Measurements from ENCODE around the gene TRIM45. TPM values are rescaled to one million over a fixed set of nuclear protein-coding genes. Genes with fewer than 3 reads are reported as not detected.

TRIM45 gene
- total and polyA plus RNA-seq, 2 of the 4 experiments (the other 2 are of a cell fraction), result 2.0 to 5.1 TPM

- ChIA-PET POLR2A (ENCODE audit: unreplicated experiment) (no interaction called here), CTCF (interaction anchor here (0.9 to 1.1 kb wide), 2 partner anchors 9 to 16 kb away, joined by 3 read pairs; no protein-coding TSS in a partner anchor)
- peak overlapping the region; percentile 26; the same call in 1 of the 2 replicates for H3K4me2 ChIP-seq (ENCODE audit: low read depth, low read length)
- no peak overlapping the region; the same call in 1 of the 2 replicates for H3K56ac ChIP-seq (ENCODE audit: extremely low read depth, insufficient read depth, low read length)
- peak overlapping the region; percentile 8 to 59; a peak in 3 of 4 replicates for H4K8ac ChIP-seq (ENCODE audit: low read depth in 2 of 2, low read length in 2 of 2)
- H3K4me1 ChIP-seq (ENCODE audit: control insufficient read depth, insufficient read depth, low read length), result peaks cover 13% of the 10 kb centered on the region
- H2BK20ac ChIP-seq (ENCODE audit: low read depth, low read length), result peak overlapping the region; percentile 83
- peak overlapping the region; percentile 80 for H3K4ac ChIP-seq (ENCODE audit: low read depth, low read length)
- H3K4me3 ChIP-seq (ENCODE audit: insufficient read depth, low read depth, low read length), result no peak overlapping the region
- H2AK5ac ChIP-seq (ENCODE audit: low read depth, low read length), result peak overlapping the region; percentile 60; the same call in 1 of the 2 replicates
- TF ChIP-seq CTCF (conservative IDR thresholded peaks at IDR 0.05; ENCODE audit: low read depth, low read length), result no peak
- no peak for TF ChIP-seq CHD1 (IDR thresholded peaks at IDR 0.05; ENCODE audit: low read depth, low read length)
- no peak for TF ChIP-seq NFE2L2 (IDR thresholded peaks at IDR 0.05; ENCODE audit: low read depth, low read length)
- no peak for TF ChIP-seq CEBPB (IDR thresholded peaks at IDR 0.05; ENCODE audit: low read depth, low read length)
- H2AFZ ChIP-seq (replicated peaks; ENCODE audit: low read length, poor library complexity), result no peak overlapping the region
- H3K9me3 ChIP-seq (ENCODE audit: control insufficient read depth, insufficient read depth, low read length), result no peaks in the 10 kb centered on the region
- no TSS peak for BruUV-seq (replicated peaks)
- dilution Hi-C loops (cut with HindIII; ENCODE audit: low sequenced_read_pairs, unreplicated experiment), result no loop called here
- ATAC-seq (ENCODE audit: low read depth), result peak; percentile 16
- WGBS, 2 experiments (ENCODE audit: extremely low coverage in 2 of 2, insufficient read length in 1 of 2), result 29% methylated on average over 2 of the region's 4 CpGs; no CpG with 5 or more reads in 1 of the 2 experiments
- no peaks in the 10 kb centered on the region for H3K27me3 ChIP-seq (ENCODE audit: control insufficient read depth, insufficient read depth, low read length)
- in situ Hi-C loops (cut with MboI; ENCODE audit: low sequenced_read_pairs), result no loop called here
- no peak overlapping the region for H2AK9ac ChIP-seq (replicated peaks; ENCODE audit: low read depth, low read length, poor library complexity)
- peak overlapping the region; percentile 33 for H2BK5ac ChIP-seq (ENCODE audit: low read depth, low read length, poor library complexity, severe bottlenecking)
- H3K23ac ChIP-seq (ENCODE audit: low read depth, low read length), result peak overlapping the region; percentile 19; the same call in 1 of the 2 replicates
- no peak overlapping the region for H4K5ac ChIP-seq (ENCODE audit: low read depth, low read length)
- peak overlapping the region; percentile 62; the same call in 1 of the 2 replicates for H4K91ac ChIP-seq (ENCODE audit: insufficient read depth, low read depth, low read length)
- intact Hi-C loops (cut with micrococcal nuclease), result loop anchor here (10.0 kb wide), 1 partner anchor 217 kb away; the partner anchor contains the start of gene MAN1A2
- H2BK120ac ChIP-seq (ENCODE audit: low read depth, low read length), result peak overlapping the region; percentile 74
- H3K9ac ChIP-seq (ENCODE audit: low read depth, low read length), result no peak overlapping the region
- H3K9me1 ChIP-seq (ENCODE audit: insufficient read depth, low read length), result peaks cover 13% of the 10 kb centered on the region
- peak overlapping the region; percentile 9; the same call in 1 of the 2 replicates for H3K18ac ChIP-seq (ENCODE audit: low read depth, low read length)
- peak overlapping the region; percentile 24; the same call in 1 of the 2 replicates for H3K27ac ChIP-seq (ENCODE audit: insufficient read depth, low read length)
- peak overlapping the region; percentile 36 for H3K14ac ChIP-seq (replicated peaks; ENCODE audit: low read depth, low read length)
- H3K79me1 ChIP-seq (ENCODE audit: low read depth in 1 of 2, low read length in 2 of 2), result no peaks in the 10 kb centered on the region
- no peaks in the 10 kb centered on the region; the same call in 1 of the 2 replicates for H4K20me1 ChIP-seq (ENCODE audit: insufficient read depth, low read length)
- DNase-seq, result no peak
- H2BK15ac ChIP-seq (ENCODE audit: low read depth, low read length), result peak overlapping the region; percentile 40; the same call in 1 of the 3 replicates
- H3K36me3 ChIP-seq (ENCODE audit: control insufficient read depth, insufficient read depth, low read length), result no peaks in the 10 kb centered on the region
Observed at GRCh38 chr1:117147341-117147831, 25.8 kb upstream of the TRIM45 start.

Data from IMR-90 (cell line).